HL-60/S4 treated with retinoic acid at 250 ng/mL for 4 days and 3 days (cell line): ENCODE results near the gene USP46.

Experiments used
- in situ Hi-C: fragments of 300-500 bp; cut with MboI; formaldehyde crosslinking; loops from 2 replicates; pipeline ENCODE4 v1.7.0; 2022; ENCODE audit warnings: low sequenced_read_pairs

Gene USP46

GRCh38 chr4:52657618-52658501 lies 1.2 kb downstream of the USP46 start:
- in situ Hi-C loops = no loop called here

GRCh38 chr4:52657292-52657617 lies 1.8 kb downstream of the USP46 start:
- in situ Hi-C loops = no loop called here

GRCh38 chr4:52655506-52655905 lies 3.6 kb downstream of the USP46 start:
- in situ Hi-C loops = no loop called here

- in situ Hi-C loops = no loop called here
Observed at GRCh38 chr4:52651996-52652672, 7.0 kb downstream of the USP46 start.

GRCh38 chr4:52648836-52649235 lies 10.3 kb downstream of the USP46 start:
- in situ Hi-C loops = no loop called here

- in situ Hi-C loops = no loop called here
Observed at GRCh38 chr4:52646741-52647140, 12.4 kb downstream of the USP46 start.

- in situ Hi-C loops = no loop called here
Observed at GRCh38 chr4:52646096-52646495, 13.0 kb downstream of the USP46 start.

GRCh38 chr4:52645300-52645699 lies 13.8 kb downstream of the USP46 start:
- in situ Hi-C loops = no loop called here

- in situ Hi-C loops = no loop called here
Observed at GRCh38 chr4:52643785-52644244, 15.3 kb downstream of the USP46 start.

- in situ Hi-C loops = no loop called here
Observed at GRCh38 chr4:52643190-52643589, 15.9 kb downstream of the USP46 start.

GRCh38 chr4:52641854-52642563 lies 17.1 kb downstream of the USP46 start:
- in situ Hi-C loops = no loop called here

GRCh38 chr4:52640808-52641565 lies 18.1 kb downstream of the USP46 start:
- in situ Hi-C loops = no loop called here

GRCh38 chr4:52638717-52639116 lies 20.4 kb downstream of the USP46 start:
- in situ Hi-C loops = no loop called here

- in situ Hi-C loops = no loop called here
Observed at GRCh38 chr4:52637116-52637515, 22.0 kb downstream of the USP46 start.

GRCh38 chr4:52635560-52635959 lies 23.5 kb downstream of the USP46 start:
- in situ Hi-C loops = no loop called here

GRCh38 chr4:52635130-52635529 lies 24.0 kb downstream of the USP46 start:
- in situ Hi-C loops = no loop called here

GRCh38 chr4:52633846-52634245 lies 25.3 kb downstream of the USP46 start:
- in situ Hi-C loops = no loop called here

GRCh38 chr4:52628974-52629373 lies 30.1 kb downstream of the USP46 start:
- in situ Hi-C loops = no loop called here

GRCh38 chr4:52628543-52628942 lies 30.6 kb downstream of the USP46 start:
- in situ Hi-C loops = no loop called here

GRCh38 chr4:52627876-52628275 lies 31.2 kb downstream of the USP46 start:
- in situ Hi-C loops = no loop called here

- in situ Hi-C loops = no loop called here
Observed at GRCh38 chr4:52625216-52625615, 33.9 kb downstream of the USP46 start.
